ENCODE results near the gene POU2AF1.

GRCh38 chr11:111350811-111351210 is 28.3 kb downstream of the POU2AF1 start:
- TF ChIP-seq, protein P1, sequence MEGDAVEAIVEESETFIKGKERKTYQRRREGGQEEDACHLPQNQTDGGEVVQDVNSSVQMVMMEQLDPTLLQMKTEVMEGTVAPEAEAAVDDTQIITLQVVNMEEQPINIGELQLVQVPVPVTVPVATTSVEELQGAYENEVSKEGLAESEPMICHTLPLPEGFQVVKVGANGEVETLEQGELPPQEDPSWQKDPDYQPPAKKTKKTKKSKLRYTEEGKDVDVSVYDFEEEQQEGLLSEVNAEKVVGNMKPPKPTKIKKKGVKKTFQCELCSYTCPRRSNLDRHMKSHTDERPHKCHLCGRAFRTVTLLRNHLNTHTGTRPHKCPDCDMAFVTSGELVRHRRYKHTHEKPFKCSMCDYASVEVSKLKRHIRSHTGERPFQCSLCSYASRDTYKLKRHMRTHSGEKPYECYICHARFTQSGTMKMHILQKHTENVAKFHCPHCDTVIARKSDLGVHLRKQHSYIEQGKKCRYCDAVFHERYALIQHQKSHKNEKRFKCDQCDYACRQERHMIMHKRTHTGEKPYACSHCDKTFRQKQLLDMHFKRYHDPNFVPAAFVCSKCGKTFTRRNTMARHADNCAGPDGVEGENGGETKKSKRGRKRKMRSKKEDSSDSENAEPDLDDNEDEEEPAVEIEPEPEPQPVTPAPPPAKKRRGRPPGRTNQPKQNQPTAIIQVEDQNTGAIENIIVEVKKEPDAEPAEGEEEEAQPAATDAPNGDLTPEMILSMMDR (conservative IDR thresholded peaks at IDR 0.05; ENCODE audit: low read length) = no peak
- TF ChIP-seq EZH2phosphoT487 (IDR thresholded peaks at IDR 0.05; ENCODE audit: borderline replicate concordance) = no peak
